Body of pancreas (tissue), 4 donors: ENCODE measurements around the gene STX2.

Experiments
- CTCF ChIP-seq, 7 experiments: fragments of 450-650 bp in 4 of 7; fragments of 200-600 bp in 3 of 7; sonication (generic) in 3 of 7; IDR thresholded peaks; one replicate each; pipeline ENCODE4 v1.5.1; 2016 to 2019; ENCODE audit warnings: antibody characterized with exemption in 7 of 7
- POLR2A ChIP-seq, 3 donors: fragments of 450-650 bp; IDR thresholded peaks; one replicate each; pipeline ENCODE4 v1.6.1; 2016; ENCODE audit warnings: antibody characterized with exemption in 3 of 3, mild to moderate bottlenecking in 2 of 3

DNA sequence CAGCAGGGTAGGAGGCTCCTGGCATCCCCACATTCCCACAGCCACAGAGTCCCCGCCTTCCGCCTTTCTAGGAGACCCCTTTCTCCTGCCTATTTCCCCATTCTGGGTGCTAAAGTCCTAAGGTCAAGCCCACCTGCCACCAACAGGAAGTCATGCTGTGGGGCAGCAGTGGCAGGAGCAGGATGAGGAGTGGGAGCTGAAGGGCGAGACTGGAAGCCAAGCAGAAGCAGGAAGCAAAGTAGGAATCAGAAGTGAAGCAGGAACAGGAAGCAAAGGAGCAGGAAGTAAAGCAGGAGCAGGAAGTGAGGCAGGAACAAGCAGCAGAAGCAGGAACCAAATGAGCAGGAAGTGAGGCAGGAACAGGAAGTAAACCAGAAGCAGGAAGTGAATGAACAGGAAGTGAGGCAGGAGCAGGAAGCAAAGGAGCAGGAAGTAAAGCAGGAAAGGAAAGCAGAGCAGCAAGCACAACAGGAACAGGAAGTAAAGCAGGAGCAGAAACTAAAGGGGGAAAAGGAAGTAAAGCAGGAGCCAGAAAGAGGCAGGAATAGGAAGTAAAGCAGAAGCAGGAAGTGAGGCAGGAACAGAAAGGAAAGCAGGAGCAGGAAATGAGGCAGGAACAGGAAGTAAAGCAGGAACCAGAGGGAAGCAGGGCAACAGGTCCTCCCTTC, 84.7 kb downstream of the STX2 start:
- TF ChIP-seq CTCF (IDR thresholded peaks at IDR 0.05) = no peak
- no peak for TF ChIP-seq POLR2A (IDR thresholded peaks at IDR 0.05)
